DMS114 treated with DMSO at 0.1 percent for 48 hours (cell line): ENCODE results near the gene OR4D1.

Experiments
- DNase-seq: peaks from one replicate; lab custom pipeline; 2025; ENCODE audit not compliant: unreplicated experiment; lab: John Stamatoyannopoulos, UW

OR4D1 gene

DNA sequence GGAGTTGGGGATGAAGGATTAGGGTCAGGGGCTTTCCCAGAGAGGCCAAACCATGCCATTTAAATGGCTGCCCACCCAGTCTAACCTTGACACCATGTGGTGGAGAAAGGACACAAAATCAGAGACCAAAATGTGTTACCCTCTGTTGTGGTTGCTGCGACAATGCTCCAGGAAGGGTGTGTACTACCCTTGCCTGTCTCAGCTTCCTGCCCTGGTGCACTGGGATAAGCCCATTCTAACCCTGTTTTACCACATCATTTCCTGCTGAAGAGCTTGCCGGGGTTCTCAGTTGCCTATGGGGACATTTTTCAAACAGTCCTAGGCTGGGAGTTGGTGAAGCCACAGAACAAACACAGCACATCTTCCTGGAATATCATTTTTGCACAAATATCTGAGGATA lies 4.9 kb downstream of the OR4D1 start:
- DNase-seq = no peak

GRCh38 chr17:58153671-58154070 lies 5.5 kb downstream of the OR4D1 start:
- DNase-seq = no peak

- peak; percentile 76 for DNase-seq
Measured at GRCh38 chr17:58156839-58157803, 8.9 kb downstream of the OR4D1 start.

GRCh38 chr17:58158181-58158580 lies 10.0 kb downstream of the OR4D1 start:
- no peak for DNase-seq

GRCh38 chr17:58161566-58161965 lies 13.4 kb downstream of the OR4D1 start:
- DNase-seq = no peak

DNA sequence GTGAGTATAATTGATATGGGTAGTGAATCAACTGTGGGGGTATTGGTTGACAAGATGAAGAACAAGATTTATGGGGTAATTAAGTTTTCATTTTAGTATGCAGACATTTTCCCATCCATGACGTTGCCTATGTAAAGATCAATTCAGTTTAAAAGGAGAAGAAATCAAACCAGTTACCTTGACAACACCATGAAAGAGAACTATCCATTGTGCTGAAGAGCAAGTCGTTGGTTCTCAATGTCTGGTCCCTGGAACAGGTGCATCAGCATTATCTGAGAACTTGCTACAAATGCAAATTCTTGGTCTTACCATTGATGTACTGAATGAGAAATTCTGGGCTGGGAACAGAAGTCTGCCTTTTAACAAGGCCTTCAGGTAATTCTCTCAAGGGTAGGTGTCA lies 17.8 kb downstream of the OR4D1 start:
- no peak for DNase-seq

GRCh38 chr17:58166682-58167081 lies 18.5 kb downstream of the OR4D1 start, which contains the start of gene OR4D2:
Gene OR4D2 (plus strand): TSS chr17:58166982. CDS start chr17:58169656, 2,674 bp downstream.
- no peak for DNase-seq

- no peak for DNase-seq
Measured at GRCh38 chr17:58170622-58171021, 22.4 kb downstream of the OR4D1 start.

DNA sequence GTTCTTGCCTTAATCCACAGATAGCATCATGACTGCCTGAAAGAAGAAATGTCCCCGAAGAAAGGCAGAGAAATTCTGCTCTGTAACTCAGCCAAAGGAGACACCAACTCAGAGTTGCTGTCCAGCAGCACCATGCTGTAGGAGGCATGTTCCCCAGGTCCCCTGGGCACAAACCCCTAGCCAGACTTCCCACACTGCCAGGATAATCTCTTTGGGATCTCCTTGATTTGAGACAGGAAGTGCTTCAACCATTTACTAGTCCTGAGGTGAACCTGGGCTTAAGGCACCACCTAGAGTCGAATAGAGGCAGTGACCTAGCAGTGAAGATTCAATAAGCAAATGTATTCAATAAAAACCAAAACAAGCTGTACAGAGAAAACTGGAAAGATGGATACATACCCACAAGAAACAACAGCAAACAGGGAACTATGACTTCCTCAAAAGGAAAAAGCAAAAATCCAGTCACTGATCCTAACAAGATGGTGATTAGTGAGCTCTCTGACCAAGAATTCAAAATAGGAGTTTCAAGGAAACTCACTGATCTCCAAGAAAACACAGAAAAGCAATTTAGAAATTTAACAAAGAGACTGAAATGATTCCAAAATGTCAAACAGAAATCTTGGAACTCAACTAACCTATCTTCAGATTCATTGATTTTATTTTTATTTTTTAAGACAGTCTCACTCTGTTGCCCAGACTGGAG lies 24.3 kb downstream of the OR4D1 start:
- DNase-seq = peak; percentile 33

GRCh38 chr17:58174871-58175270 lies 26.7 kb downstream of the OR4D1 start:
- DNase-seq = no peak

DNA sequence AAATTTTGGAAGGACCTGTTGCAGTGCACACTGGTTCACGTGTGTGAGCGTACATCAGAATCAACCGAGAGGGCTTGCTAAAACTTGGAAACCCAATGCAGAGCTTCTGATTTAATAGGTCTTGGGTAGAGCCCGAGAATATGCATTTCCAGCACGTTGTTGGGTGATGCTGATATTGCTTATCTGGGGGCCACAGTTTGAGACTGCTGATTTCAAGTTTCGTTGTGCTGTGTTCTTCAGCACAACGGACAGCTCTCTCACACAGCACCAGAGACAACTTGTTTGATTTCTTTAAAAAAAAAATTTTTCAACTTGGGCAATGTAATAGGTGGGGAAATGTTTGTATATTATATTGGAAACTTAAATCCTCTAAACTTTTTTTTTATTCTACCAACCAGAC lies 28.0 kb downstream of the OR4D1 start:
- DNase-seq = no peak

DNA sequence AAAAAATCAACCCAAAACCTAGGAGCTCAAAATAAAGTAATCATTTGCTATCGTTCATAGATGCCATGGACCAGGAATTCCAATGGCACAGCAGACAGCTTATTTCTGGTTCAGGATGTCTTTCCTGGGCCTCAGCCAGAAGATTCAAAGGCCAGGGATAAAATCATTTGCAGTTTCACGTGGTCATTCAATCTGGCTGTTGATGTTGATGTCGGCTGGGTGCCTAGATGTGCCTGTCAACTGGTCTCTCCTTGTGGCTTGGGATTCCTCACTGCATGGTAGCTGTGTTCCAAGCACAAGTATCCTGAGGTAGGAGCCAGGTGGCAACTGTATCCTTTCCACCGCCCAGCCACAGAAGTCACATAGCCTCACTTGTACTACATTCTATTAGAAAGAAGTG lies 33.6 kb downstream of the OR4D1 start:
- DNase-seq = no peak

GRCh38 chr17:58183514-58183913 lies 35.3 kb downstream of the OR4D1 start:
- DNase-seq = no peak

DNA sequence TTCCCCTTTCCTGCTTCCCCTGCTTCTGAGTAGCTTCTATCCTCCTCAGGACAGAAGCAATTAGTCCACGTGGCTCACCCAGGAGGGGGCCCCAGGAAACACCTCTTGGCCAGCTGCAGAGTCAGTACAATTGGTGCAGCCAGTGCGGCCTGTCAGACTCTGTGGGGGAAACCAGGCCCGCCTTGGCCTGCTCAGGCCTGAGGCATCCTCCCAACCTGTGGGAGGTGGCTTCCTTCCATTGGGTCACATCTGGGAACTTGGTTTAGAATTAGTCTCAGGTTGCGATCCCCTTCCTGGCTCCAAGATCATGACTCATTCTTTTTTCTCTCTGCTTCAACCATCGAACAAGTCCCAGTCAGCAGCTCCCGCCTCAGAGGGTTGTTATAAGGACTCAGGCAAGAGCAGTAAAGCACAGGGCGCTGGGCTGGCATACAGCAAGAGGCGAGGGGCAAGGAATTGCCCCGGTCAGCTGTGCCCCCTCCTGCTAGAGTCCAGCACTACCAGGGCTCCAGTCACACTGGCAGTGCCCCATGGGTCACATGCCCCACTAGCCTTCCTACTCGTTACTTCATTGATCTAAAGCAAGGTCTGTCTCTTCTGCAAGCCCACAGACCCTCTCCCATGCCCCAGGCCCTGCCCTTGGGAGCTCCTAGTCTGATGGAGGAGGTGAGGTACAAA lies 36.3 kb downstream of the OR4D1 start:
- no peak for DNase-seq

DNA sequence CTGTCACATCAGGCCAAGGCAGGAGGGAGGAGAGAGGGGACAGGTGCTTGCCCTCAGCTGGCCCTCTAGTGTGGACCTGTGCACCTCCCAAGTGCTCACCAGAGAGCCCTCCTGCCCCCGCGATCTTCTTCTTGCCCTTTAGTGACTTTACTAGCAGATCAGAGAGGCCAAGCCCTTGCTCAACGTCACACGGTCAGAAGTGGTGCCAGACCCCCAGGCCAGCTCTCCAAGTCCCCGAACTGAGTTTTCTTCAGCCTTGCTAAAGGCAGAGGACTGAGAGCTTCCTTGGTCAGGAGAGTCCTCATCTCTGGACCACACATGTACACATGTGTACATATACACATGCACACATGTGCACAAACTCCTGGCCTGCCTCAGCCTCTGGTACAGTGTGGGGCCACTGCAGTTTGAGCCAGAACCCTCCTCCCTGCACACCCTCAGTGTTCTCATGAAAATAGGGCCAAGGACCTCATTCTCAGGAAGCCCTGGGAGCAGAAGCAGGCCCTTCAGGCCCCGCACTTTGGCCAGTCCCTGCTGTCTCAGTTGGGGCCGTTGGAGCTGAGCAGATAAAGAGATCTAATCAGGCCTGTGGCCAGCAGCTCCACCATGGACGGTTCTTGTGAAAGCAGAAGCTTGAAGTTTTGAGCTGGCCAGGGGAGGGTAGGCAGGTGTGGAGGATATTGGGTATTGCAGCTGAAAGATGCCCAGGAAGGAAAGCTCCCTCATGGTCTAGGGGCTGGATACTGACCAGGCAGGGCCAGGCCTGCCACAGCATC lies 37.0 kb downstream of the OR4D1 start:
- no peak for DNase-seq

GRCh38 chr17:58186591-58186990 lies 38.4 kb downstream of the OR4D1 start:
- no peak for DNase-seq

GRCh38 chr17:58187063-58187462 lies 38.9 kb downstream of the OR4D1 start:
- no peak for DNase-seq

DNA sequence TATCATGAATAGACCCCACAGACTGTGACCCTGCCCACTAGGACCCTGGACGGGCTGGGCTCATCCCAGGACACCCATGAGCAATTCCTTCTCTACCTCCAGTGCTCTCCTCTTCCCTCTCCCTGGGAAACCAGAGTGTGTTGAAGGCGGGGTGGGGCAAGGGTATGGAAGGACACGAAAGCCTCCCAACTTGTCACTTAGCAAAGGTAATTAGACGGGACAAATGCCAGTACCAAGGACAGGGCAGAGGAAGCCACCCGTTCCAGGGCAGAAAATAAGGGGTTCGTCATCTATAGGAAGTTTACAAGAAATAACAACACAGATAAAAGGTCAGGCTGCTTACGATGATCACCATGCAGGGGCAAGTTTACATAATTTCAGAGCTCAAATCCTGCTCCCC lies 39.5 kb downstream of the OR4D1 start:
- DNase-seq = no peak

DNA sequence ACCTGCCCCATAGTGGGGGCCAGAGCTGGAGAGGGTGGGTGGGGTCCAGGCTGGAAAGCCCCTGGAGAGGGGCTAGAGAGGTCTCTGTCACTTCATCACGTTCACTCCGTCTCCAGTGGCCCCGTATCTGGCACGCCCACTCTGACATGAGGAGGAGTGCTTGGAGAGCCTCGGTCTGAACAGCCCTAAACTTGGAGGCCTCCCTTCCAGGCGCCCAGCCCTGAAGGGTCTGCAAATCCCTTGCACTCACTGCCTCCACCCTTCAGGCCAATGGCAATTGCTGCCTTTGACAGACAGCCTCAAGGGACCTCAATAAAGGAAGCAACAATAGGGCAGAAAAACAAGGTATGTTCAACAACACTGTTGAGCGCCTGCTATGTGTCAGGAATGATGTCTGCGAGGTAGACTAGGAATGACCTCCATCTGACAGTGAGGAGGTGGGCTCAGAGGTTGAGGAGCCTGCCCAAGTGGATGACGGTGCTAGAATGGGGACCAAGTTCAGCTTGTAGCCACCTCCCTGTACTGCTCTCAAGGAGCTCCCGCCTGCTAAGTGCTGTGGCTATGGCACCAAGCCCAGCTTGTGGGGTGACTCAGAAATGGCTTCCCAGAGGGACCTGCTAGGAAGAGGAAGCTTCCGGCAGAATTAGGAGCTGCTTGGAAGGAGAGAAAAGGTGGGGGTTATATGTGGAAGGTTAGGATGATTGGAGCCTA lies 41.4 kb downstream of the OR4D1 start:
- DNase-seq = no peak

GRCh38 chr17:58191241-58191896 lies 43.2 kb downstream of the OR4D1 start:
- no peak for DNase-seq
